ENCODE data around the gene CDKL1. TPM values are rescaled to one million over a fixed set of nuclear protein-coding genes. Genes with fewer than 3 reads are reported as not detected.

CDKL1 gene
- total and polyA plus RNA-seq, 2 of the 13 experiments (the other 11 are each of a cell fraction or from before 2014, with no cell fraction given) = 4.4 to 5.1 TPM

DNA sequence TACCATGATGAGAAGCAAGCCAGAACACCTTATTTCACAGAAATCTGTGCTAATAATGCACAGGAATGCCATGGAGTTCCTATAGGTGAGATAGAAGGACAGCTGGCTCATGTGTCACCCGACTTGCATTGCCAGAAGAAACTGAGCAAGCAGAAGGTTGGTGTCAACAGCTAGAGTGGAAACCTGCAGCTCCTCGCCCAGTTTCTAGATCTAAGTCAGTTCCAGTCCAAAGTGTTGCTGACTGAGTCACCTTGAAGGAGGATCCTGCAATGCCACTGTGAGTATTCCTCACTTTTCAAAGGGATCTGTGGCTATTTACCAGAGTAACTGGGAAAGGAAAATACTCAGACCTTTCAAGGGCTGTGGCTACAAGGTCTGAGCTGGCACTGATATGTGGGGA lies 17.1 kb downstream of the CDKL1 start:
- no peaks in the 10 kb centered on the region for H3K36me3 ChIP-seq (replicated peaks in 1 of 2; ENCODE audit: control insufficient read depth in 1 of 2, insufficient read depth in 2 of 2, low read length in 2 of 2)
- FAIRE-seq = no peak
- TF ChIP-seq EP300 (IDR thresholded peaks at IDR 0.05; ENCODE audit: low read depth in 2 of 2, low read length in 2 of 2) (no peak), EP300 (CRISPR knock-in tag; IDR thresholded peaks at IDR 0.05; ENCODE audit: borderline replicate concordance) (no peak), ZFY (CRISPR knock-in tag; IDR thresholded peaks at IDR 0.05) (no peak), CCAR2 (optimal IDR thresholded peaks at IDR 0.05; ENCODE audit: low read depth, low read length) (no peak), MIXL1 (CRISPR knock-in tag; IDR thresholded peaks at IDR 0.05) (no peak), ZNF644 (CRISPR knock-in tag; IDR thresholded peaks at IDR 0.05; ENCODE audit: low read depth) (no peak), PITX1 (CRISPR knock-in tag; IDR thresholded peaks at IDR 0.05) (no peak), RFX5 (IDR thresholded peaks at IDR 0.05; ENCODE audit: low read depth, low read length) (no peak), SRSF9 (IDR thresholded peaks at IDR 0.05; ENCODE audit: borderline replicate concordance, insufficient read depth, low read depth, low read length, poor library complexity, severe bottlenecking) (no peak)
- TF ChIP-seq, protein P1, sequence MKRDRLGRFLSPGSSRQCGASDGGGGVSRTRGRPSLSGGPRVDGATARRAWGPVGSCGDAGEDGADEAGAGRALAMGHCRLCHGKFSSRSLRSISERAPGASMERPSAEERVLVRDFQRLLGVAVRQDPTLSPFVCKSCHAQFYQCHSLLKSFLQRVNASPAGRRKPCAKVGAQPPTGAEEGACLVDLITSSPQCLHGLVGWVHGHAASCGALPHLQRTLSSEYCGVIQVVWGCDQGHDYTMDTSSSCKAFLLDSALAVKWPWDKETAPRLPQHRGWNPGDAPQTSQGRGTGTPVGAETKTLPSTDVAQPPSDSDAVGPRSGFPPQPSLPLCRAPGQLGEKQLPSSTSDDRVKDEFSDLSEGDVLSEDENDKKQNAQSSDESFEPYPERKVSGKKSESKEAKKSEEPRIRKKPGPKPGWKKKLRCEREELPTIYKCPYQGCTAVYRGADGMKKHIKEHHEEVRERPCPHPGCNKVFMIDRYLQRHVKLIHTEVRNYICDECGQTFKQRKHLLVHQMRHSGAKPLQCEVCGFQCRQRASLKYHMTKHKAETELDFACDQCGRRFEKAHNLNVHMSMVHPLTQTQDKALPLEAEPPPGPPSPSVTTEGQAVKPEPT (CRISPR knock-in tag; IDR thresholded peaks at IDR 0.05; ENCODE audit: low read depth) = no peak
- TF ChIP-seq, protein P2, sequence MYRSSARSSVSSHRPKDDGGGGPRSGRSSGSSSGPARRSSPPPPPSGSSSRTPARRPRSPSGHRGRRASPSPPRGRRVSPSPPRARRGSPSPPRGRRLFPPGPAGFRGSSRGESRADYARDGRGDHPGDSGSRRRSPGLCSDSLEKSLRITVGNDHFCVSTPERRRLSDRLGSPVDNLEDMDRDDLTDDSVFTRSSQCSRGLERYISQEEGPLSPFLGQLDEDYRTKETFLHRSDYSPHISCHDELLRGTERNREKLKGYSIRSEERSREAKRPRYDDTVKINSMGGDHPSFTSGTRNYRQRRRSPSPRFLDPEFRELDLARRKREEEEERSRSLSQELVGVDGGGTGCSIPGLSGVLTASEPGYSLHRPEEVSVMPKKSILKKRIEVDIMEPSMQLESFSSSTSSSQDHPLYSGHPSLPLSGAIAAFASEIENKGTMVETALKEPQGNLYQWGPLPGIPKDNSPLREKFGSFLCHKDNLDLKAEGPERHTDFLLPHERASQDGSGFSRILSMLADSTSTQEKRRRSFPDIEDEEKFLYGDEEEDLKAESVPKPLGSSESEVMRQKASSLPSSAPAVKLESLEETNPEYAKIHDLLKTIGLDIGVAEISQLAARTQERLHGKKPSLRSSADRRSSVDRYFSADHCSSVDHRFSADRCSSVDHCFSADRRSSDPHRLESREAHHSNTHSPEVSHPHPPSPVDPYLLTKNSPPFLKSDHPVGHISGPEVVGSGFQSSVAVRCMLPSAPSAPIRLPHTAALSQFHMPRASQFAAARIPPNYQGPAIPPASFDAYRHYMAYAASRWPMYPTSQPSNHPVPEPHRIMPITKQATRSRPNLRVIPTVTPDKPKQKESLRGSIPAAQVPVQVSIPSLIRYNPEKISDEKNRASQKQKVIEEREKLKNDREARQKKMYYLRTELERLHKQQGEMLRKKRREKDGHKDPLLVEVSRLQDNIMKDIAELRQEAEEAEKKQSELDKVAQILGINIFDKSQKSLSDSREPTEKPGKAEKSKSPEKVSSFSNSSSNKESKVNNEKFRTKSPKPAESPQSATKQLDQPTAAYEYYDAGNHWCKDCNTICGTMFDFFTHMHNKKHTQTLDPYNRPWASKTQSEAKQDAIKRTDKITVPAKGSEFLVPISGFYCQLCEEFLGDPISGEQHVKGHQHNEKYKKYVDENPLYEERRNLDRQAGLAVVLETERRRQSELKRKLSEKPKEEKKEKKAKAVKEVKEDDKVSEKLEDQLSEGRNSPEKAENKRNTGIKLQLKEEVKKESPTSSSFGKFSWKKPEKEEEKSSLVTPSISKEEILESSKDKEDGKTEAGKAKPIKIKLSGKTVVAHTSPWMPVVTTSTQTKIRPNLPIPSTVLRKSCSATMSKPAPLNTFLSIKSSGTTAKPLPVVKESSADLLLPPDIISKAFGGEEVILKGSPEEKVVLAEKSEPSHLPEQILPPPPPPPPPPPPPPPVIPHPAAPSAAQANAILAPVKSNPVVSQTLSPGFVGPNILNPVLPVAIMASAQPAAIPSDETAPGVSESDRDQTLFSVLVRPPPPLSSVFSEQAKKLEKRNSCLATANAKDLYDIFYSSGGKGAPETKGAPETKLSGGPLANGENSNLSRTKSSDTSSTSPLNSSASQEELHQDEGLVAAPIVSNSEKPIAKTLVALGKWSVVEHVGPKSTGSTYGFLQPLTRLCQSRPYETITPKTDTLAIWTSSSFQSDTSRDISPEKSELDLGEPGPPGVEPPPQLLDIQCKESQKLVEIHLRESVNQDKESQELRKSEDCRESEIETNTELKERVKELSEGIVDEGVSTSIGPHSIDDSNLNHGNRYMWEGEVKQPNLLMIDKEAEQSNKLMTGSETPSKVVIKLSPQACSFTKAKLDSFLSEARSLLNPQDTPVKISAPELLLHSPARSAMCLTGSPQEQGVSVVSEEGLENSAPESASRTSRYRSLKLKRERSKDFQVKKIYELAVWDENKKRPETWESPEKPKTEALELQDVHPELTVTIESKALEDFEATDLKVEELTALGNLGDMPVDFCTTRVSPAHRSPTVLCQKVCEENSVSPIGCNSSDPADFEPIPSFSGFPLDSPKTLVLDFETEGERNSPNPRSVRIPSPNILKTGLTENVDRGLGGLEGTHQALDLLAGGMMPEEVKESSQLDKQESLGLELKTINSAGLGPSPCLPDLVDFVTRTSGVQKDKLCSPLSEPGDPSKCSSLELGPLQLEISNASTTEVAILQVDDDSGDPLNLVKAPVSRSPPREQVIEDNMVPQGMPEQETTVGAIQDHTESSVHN (CRISPR knock-in tag; IDR thresholded peaks at IDR 0.05) = no peak
- TF ChIP-seq, protein P3, sequence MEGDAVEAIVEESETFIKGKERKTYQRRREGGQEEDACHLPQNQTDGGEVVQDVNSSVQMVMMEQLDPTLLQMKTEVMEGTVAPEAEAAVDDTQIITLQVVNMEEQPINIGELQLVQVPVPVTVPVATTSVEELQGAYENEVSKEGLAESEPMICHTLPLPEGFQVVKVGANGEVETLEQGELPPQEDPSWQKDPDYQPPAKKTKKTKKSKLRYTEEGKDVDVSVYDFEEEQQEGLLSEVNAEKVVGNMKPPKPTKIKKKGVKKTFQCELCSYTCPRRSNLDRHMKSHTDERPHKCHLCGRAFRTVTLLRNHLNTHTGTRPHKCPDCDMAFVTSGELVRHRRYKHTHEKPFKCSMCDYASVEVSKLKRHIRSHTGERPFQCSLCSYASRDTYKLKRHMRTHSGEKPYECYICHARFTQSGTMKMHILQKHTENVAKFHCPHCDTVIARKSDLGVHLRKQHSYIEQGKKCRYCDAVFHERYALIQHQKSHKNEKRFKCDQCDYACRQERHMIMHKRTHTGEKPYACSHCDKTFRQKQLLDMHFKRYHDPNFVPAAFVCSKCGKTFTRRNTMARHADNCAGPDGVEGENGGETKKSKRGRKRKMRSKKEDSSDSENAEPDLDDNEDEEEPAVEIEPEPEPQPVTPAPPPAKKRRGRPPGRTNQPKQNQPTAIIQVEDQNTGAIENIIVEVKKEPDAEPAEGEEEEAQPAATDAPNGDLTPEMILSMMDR (CRISPR knock-in tag; IDR thresholded peaks at IDR 0.05) = no peak
- WGBS (ENCODE audit: low lambda C conversion rate) = no CpG with 5 or more reads among the region's 2 CpGs
- ATAC-seq = no peak
- BruUV-seq (replicated peaks) = no TSS peak
- H3K4me2 ChIP-seq (ENCODE audit: low read depth, low read length) = no peak overlapping the region
- ChIA-PET CTCF (ENCODE audit: low intra/inter-chr PET ratio, low total read pairs) (no interaction called here), POLR2A (no interaction called here)
- H4K20me1 ChIP-seq (ENCODE audit: insufficient read depth, low read length) = no peaks in the 10 kb centered on the region
- no peaks in the 10 kb centered on the region for H3K9me3 ChIP-seq (ENCODE audit: low read length)
- H3K27me3 ChIP-seq (ENCODE audit: control insufficient read depth in 1 of 2, insufficient read depth in 2 of 2, low read length in 2 of 2) = no peaks in the 10 kb centered on the region
- no peak overlapping the region for H2AFZ ChIP-seq (ENCODE audit: low read length)
- peaks cover 17% of the 10 kb centered on the region for H3K4me1 ChIP-seq (ENCODE audit: insufficient read depth, low read length)
- no peaks in the 10 kb centered on the region for H3K79me2 ChIP-seq (ENCODE audit: insufficient read depth, low read length)
- intact Hi-C loops (cut with micrococcal nuclease; ENCODE audit: unreplicated experiment) (no loop called here), in situ Hi-C loops (cut with HindIII; ENCODE audit: extremely low pct_ligation_motif_present, low pct_unique_long_range_greater_than_20kb) (no loop called here)
- DNase-seq (ENCODE audit: low spot score) = no peak
- H3K27ac ChIP-seq (ENCODE audit: extremely low read length, insufficient read depth, low read length) = no peak overlapping the region
- no peak overlapping the region for H3K9ac ChIP-seq (ENCODE audit: insufficient read depth, low read depth, low read length)
- H3K4me3 ChIP-seq (replicated peaks in 1 of 3; ENCODE audit: insufficient read depth in 1 of 3, low read depth in 2 of 3, low read length in 3 of 3) = no peak overlapping the region
